Heart right ventricle (tissue), 16 donors: ENCODE results near the gene TSEN34. TPM values are rescaled to one million over a fixed set of nuclear protein-coding genes. Genes with fewer than 3 reads are reported as not detected.
A peak's percentile ranks its signal among the peaks of the same experiment; 100 is the strongest.
"Not testable (repeated sequence)": the region's sequence is repeated elsewhere in the genome, so short reads cannot be mapped to it uniquely, and the experiment has no call there.

Experiments used
- ATAC-seq, 8 donors: fragments of 200-7000 bp; cut with Tn5 transposase; one replicate each; pipeline ENCODE4 v1.9.1; 2020; ENCODE audit warnings: mild to moderate bottlenecking in 8 of 8, moderate library complexity in 8 of 8, moderate number of reproducible peaks in 1 of 8
- DNase-seq, 2 donors: peaks; one replicate each; pipeline ENCODE4 v3.0.0-alpha.2; 2020
- H3K27ac ChIP-seq, 10 donors: fragments of 200-600 bp; sonication (generic) in 2 of 10; one replicate each; pipeline versions ENCODE4 v1.5.0 to v1.8.0; 2020 to 2022; ENCODE audit warnings: mild to moderate bottlenecking in 3 of 10
- H3K27me3 ChIP-seq, 7 donors: fragments of 200-600 bp; one replicate each; pipeline ENCODE4 v1.8.0; 2021 to 2022; ENCODE audit warnings: mild to moderate bottlenecking in 2 of 7
- H3K36me3 ChIP-seq, 9 donors: fragments of 200-600 bp; sonication (generic) in 1 of 9; one replicate each; pipeline versions ENCODE4 v1.5.0 to v1.8.0; 2020 to 2022; ENCODE audit warnings: mild to moderate bottlenecking in 2 of 9
- H3K4me1 ChIP-seq, 9 donors: fragments of 200-600 bp; sonication (generic) in 1 of 9; one replicate each; pipeline versions ENCODE4 v1.5.0 to v1.8.0; 2020 to 2022; ENCODE audit warnings: mild to moderate bottlenecking in 4 of 9
- H3K4me3 ChIP-seq, 10 donors: fragments of 200-600 bp; sonication (generic) in 2 of 10; one replicate each; pipeline versions ENCODE4 v1.5.0 to v1.8.0; 2020 to 2022; ENCODE audit warnings: mild to moderate bottlenecking in 7 of 10, moderate library complexity in 2 of 10
- H3K9me3 ChIP-seq, 11 donors: fragments of 200-600 bp in 10 of 11; sonication (generic) in 2 of 11; one replicate each; pipeline versions ENCODE4 v1.5.0 to v1.8.0; 2013 to 2022; ENCODE audit warnings: mild to moderate bottlenecking in 2 of 11, control low read depth in 1 of 11, moderate library complexity in 1 of 11
- WGBS, 2 donors: extraction: QIAGEN DNeasy Blood & Tissue Kit; methylation state at CpG; one replicate each; pipeline ENCODE4 v1.1.7; 2013; ENCODE audit warnings: inconsistent platforms in 1 of 2; 5-methylcytosine and 5-hydroxymethylcytosine counted together
- intact Hi-C, 10 donors: fragments of 100-400 bp; cut with DNase I; formaldehyde crosslinking; loops; one replicate each; pipeline versions ENCODE4 v1.11.1 to v1.14.2; 2022
- polyA plus RNA-seq, 2 donors: library from polyadenylated mRNA; stranded (reverse); fragments of 200-250 nt; gene quantifications; one replicate each; pipeline ENCODE4 v1.2.3, GENCODE V29; 2013
- total RNA-seq, 10 donors: library from RNA; stranded (reverse); fragmentation: NEBNext Ultra II Directional in 3 of 10; extraction: Animal tissue kit (Norgen Biotek cat#: 25700) in 3 of 10; gene quantifications; one replicate each; pipeline versions ENCODE4 v1.2.1 to v1.2.4, GENCODE V29; 2021 to 2023
- TF ChIP-seq, protein P1 (sequence below), 9 donors: fragments of 200-600 bp; sonication (generic) in 2 of 9; IDR thresholded peaks; one replicate each; pipeline versions ENCODE4 v1.5.0 to v1.8.0; 2021 to 2022; ENCODE audit warnings: antibody characterized with exemption in 9 of 9, mild to moderate bottlenecking in 5 of 9, moderate library complexity in 1 of 9
- donor health status: Arrhythmogenic right ventricular cardiomyopathy.
- donor health status: ischemic (EF 13 %, LVEDD 7.1; RV severe dilation, severe dysfunction).
- donor health status: healthy with polysubstance abuse.
- donor health status: DM: no; HTN: yes; CAD: no.
- donor health status: DM: no; HTN: no; CAD: no.
- donor health status: ischemic (EF 25% LVEDD 6.9; RV normal size, moderate dysfunction).
- donor health status: ischemic (EF 25% LVEDD 5.7; RV mildly dilated, moderate dysfunction).
- donor health status: healthy.
- donor health status: DM: yes; HTN: yes; CAD: no.
- donor health status: Ischemic cardiomyopathy.
- donor health status: ischemic (EF 35%, LVEDD 5.7; RV mildly dilated, moderate dysfunction).
- donor health status: nonischemic (EF 11% LVEDD 7.7; RV severe dilation, severe dysfunction).
- donor health status: DM: yes; HTN: yes; CAD: no.
- donor health status: PGD.
- donor health status: ischemic (EF 29% LVEDD 5.4; RV normal size, mild dysfunction).
- donor health status: nonischemic (EF 23%, LVEDD 6.1; RV moderate dilation, normal function).

The TSEN34 gene
- total and polyA plus RNA-seq, 12 donors: 5.6 to 38.0 (median 19.3) TPM

DNA sequence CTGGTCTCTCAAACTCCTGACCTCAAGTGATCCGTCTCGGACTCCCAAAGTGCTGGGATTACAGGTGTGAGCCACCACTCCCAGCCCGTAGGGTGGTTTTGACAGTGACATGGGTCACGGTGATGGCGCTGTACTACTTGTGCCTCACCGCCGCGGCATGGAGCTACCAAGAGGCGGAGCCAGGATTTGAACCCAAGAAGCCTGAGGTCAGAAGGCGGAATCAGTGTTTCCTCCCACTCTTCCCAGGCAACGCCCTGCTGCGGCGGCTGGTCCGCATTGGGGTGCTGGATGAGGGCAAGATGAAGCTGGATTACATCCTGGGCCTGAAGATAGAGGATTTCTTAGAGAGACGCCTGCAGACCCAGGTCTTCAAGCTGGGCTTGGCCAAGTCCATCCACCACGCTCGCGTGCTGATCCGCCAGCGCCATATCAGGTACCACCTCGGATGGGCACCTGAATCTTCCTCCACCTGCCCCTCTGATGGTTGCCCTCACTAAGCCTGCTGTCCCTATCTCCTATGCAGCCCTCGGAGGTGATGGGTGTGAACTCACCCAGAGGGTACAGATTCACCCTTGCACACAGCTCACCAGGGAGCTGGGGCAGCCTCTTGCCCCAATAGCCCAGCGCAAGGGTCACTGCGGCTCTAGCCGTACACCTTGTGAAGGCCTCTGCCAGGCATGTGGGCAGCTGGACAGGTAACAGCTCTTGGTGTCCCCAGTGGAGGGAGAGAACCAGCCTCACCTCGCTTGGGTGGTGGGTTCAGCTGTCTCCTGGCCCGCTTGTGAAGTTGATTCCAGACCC, 15.1 kb downstream of the TSEN34 start:
- intact Hi-C loops: no loop called here
- Histone ChIP-seq H3K4me3 (peak overlapping the region in 1 of 10 donors; percentile 54), H3K4me1 (peaks cover 20 to 100% (median 88%) of the 10 kb centered on the region in 9 donors), H3K27ac (peak overlapping the region in 5 of 10 donors; percentile 61 to 99 (median 78)), H3K36me3 (peaks cover 0 to 79% (median 62%) of the 10 kb centered on the region in 9 donors), H3K9me3 (no peaks in the 10 kb centered on the region), H3K27me3 (no peaks in the 10 kb centered on the region)
- ATAC-seq (no peak), DNase-seq (no peak)
- TF ChIP-seq, protein P1, sequence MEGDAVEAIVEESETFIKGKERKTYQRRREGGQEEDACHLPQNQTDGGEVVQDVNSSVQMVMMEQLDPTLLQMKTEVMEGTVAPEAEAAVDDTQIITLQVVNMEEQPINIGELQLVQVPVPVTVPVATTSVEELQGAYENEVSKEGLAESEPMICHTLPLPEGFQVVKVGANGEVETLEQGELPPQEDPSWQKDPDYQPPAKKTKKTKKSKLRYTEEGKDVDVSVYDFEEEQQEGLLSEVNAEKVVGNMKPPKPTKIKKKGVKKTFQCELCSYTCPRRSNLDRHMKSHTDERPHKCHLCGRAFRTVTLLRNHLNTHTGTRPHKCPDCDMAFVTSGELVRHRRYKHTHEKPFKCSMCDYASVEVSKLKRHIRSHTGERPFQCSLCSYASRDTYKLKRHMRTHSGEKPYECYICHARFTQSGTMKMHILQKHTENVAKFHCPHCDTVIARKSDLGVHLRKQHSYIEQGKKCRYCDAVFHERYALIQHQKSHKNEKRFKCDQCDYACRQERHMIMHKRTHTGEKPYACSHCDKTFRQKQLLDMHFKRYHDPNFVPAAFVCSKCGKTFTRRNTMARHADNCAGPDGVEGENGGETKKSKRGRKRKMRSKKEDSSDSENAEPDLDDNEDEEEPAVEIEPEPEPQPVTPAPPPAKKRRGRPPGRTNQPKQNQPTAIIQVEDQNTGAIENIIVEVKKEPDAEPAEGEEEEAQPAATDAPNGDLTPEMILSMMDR (IDR thresholded peaks at IDR 0.05): no peak
- WGBS, 2 donors: 91 to 93% methylated on average over 27 of the region's 27 CpGs

DNA sequence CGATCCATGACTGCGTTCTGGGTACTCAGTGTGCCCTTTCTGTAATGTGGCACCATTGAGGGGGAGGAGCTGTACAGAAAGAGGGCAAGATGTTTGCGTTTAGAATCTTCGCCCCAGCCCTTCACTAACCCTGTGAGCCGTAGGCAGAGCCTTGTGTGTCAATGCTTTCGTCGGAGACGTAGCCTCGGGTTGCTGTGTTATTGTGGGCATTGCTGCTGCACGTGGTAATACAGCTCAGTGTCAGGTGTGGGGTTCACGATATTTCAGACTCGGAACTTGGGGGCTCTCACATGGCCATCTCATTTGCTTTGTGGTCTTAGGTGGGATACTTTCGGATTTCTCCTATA, 15.7 kb downstream of the TSEN34 start:
- ATAC-seq (no peak), DNase-seq (no peak)
- H3K27me3 ChIP-seq: no peaks in the 10 kb centered on the region
- intact Hi-C loops: no loop called here
- WGBS, 2 donors: 83 to 88% methylated on average over 13 of the region's 13 CpGs
- H3K4me3 ChIP-seq: peak overlapping the region in 1 of 10 donors; percentile 54
- no peaks in the 10 kb centered on the region for H3K9me3 ChIP-seq
- TF ChIP-seq, protein P1 (IDR thresholded peaks at IDR 0.05): no peak
- peaks cover 0 to 74% (median 57%) of the 10 kb centered on the region in 9 donors for H3K36me3 ChIP-seq
- peak overlapping the region in 6 of 10 donors; percentile 60 to 99 (median 72) for H3K27ac ChIP-seq
- peaks cover 15 to 98% (median 82%) of the 10 kb centered on the region in 9 donors for H3K4me1 ChIP-seq

DNA sequence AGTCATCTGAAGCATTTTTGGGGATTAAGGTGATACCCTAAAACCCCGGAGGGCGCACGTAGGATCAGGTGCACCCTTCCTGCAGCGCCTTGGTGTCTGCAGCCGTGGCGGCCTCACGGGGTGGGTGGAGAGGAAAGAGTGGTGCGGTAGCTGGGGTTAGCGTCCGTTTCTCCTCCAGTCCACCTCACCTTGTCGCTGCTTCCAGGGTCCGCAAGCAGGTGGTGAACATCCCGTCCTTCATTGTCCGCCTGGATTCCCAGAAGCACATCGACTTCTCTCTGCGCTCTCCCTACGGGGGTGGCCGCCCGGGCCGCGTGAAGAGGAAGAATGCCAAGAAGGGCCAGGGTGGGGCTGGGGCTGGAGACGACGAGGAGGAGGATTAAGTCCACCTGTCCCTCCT, 16.1 kb downstream of the TSEN34 start:
- ATAC-seq, H3K27me3 ChIP-seq, H3K9me3 ChIP-seq, intact Hi-C loops: not testable (repeated sequence)
- H3K36me3 ChIP-seq: peaks cover 0 to 70% (median 53%) of the 10 kb centered on the region in 9 donors
- WGBS, 2 donors: 81% methylated on average over 21 to 23 of the region's 23 CpGs
- peaks cover 14 to 94% (median 78%) of the 10 kb centered on the region in 9 donors for H3K4me1 ChIP-seq
- peak in 1 of 2 donors; percentile 21 for DNase-seq
- H3K27ac ChIP-seq: peak overlapping the region in 8 of 10 donors; percentile 36 to 99 (median 63)
- peak overlapping the region in 1 of 10 donors; percentile 54 for H3K4me3 ChIP-seq

DNA sequence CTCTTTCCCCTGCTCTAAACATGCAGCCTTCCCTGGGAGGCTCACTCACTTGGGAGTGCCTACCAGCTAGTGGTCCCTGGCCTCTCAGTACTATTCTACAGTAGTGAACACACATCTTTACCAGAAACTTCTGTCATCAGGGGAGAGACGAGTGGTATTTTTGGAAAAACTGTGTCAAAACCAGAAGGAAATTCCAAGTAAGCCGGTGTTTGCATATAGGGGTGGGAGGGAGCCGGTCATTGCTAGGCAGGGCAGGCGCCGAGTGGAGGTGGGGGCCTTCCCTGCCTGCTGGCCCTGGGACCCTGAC, 16.5 kb downstream of the TSEN34 start:
- Histone ChIP-seq H3K4me1 (peaks cover 14 to 89% (median 74%) of the 10 kb centered on the region in 9 donors), H3K9me3 (no peaks in the 10 kb centered on the region), H3K27ac (peak overlapping the region in 8 of 10 donors; percentile 36 to 99 (median 63)), H3K27me3 (no peaks in the 10 kb centered on the region), H3K4me3 (peak overlapping the region in 1 of 10 donors; percentile 54), H3K36me3 (peaks cover 0 to 66% (median 49%) of the 10 kb centered on the region in 9 donors)
- intact Hi-C loops: no loop called here
- DNase-seq: no peak
- ATAC-seq: peak in 1 of 8 donors; percentile 6
- 75 to 78% methylated on average over 5 of the region's 5 CpGs for WGBS, 2 donors
- TF ChIP-seq, protein P1 (IDR thresholded peaks at IDR 0.05): no peak
